HG02763 (cell line): Measurements from ENCODE around the gene ZHX3.

Experiments
- ATAC-seq: cut with Tn5 transposase; IDR thresholded peaks from one replicate; pipeline ENCODE4 v1.9.1; 2021; ENCODE audit warnings: mild to moderate bottlenecking, moderate library complexity; ENCODE audit not compliant: unreplicated experiment

ZHX3 gene

GRCh38 chr20:41353530-41353929 is 36.0 kb upstream of the ZHX3 start:
- ATAC-seq: no peak

DNA sequence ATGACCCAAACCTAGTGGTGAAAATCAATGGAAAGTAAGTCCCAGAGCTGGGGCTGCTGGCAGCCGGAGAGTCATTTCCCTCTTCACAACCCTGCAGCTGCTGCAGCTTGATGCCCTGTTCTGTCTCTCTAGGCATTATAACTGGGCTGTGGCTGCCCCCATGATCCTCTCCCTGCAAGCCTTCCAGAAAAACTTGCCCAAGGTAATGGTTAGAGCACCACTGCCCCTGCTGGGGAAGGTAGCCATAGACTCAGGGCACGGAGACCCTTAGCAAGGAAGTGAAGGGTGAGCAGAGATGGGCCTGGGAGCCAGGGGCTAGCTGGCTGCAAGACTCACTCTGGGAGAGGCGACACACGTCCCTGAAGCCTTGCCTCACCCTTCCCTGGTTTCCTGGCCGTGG is 35.1 kb upstream of the ZHX3 start:
- no peak for ATAC-seq

DNA sequence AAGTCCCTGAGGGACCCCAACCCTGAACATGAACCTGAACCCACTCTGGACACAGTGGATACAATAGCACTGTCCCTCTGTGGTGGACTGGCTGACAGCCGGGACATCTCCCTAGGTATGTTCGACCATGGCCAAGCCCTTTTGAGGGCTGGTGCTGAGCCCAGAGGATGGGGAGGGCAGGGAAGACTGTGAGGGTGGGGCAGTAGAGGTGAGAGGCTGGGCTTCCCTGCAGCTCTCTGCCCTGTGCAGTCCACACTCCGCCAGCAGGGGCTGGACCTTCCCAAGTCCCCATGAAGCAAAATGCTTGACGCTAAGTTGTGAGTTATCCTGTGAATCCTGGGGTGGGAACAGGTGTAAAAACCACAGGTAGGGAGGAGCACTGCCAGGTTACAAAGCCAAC is 34.6 kb upstream of the ZHX3 start:
- ATAC-seq: no peak

DNA sequence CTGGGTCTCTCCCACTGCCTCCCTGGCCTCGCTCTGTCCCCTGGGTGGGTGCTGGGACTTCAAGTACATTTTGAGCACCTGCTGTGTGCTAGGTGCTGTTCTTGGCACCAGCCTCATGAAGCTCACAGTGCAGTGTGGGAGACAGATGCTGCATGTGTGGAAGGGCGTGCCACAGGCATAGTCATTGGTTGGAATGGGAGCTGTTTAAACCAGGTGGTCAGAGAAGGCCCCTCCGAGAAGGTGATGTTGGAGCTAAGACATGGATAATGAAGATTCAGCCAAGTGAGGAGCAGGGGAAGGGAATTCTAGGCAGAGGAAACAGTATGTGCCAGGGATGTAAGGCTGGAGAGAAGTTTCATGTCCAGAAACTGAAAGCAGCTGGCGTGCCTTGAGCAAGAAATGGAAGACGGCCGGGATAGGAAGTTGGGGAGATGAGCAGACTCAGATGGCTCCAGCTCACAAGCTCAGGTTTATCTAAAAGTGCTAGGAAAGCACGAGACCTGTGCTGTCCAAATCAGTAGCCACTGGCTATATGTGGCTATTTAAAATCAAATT is 33.0 kb upstream of the ZHX3 start:
- no peak for ATAC-seq

DNA sequence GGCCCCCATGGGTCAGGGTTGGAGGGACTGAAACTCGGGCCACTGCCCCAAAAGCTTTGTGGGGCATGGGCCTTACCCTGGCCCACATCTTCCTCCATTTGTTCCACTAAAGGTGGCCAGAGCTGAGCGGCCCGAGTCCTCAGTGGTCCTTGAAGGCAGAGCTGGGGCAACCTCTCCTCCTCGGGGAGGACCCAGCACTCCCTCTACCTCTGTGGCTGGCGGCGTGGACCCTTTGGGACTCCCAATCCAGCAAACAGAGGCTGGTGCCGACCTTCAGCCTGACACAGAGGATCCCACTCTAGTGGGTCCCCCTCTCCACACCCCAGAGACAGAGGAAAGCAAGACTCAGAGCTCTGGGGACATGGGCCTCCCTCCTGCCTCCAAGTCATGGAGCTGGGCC is 32.4 kb upstream of the ZHX3 start:
- ATAC-seq: no peak

DNA sequence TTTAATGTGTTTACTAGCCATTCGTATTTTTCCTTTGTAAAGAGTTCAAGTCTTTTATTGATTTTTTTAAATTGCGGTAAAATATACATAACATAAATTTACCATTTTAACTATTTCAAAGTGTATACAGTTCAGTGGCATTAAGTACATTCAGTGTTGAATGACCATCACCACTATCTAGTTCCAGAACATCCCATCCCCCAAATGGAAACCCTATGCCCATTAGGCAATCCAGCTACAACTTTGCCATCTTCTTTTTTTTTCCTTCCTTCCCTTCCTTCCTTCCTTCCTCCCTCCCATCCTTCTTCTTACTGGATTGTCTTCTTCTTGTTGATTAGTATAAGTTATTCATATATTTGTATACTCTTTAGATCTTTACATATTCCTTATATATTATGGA is 31.7 kb upstream of the ZHX3 start:
- no peak for ATAC-seq

GRCh38 chr20:41348430-41349172 is 31.1 kb upstream of the ZHX3 start:
- no peak for ATAC-seq

DNA sequence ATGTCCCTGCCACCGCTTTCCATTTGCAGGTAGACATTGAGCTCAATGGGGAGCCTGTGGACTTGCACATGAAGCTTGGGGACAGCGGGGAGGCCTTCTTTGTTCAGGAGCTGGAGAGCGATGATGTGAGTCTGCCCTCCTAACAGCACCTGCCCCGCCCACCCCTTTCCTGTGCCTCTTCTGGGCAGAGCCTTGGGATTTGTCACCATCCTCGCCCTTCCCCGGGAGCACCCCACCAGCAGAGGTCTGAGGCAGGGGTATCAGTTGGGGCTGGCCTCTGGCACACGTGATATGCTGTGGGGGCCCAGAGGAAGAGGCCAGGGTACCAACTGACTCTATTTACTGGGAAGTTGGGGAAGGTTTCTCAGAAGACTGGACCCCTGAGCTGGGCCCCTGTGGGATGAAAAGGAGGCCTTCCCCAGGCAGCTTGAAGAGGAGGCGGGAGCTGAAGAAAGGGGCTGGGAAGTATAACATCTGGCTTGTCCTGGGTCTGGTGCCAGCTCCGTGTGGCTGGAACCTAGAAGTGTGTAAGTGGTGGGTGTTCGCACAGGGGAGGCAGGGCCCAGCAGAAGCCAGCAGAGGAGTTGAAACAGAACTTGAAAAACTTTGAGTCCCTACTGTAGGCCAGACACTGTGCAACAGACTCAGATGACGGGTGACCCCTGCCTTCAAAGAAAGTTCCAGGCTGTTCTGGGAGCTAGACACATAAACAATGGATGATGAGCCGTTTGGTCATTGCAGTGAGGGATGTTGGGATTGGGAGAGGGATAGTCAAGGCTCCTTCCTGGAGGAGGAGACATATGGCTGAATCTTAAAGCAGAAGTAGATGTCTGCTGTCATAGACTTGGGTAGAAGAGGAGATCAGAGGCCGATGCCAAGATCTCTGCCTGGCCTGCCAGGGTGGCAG is 30.2 kb upstream of the ZHX3 start:
- no peak for ATAC-seq

DNA sequence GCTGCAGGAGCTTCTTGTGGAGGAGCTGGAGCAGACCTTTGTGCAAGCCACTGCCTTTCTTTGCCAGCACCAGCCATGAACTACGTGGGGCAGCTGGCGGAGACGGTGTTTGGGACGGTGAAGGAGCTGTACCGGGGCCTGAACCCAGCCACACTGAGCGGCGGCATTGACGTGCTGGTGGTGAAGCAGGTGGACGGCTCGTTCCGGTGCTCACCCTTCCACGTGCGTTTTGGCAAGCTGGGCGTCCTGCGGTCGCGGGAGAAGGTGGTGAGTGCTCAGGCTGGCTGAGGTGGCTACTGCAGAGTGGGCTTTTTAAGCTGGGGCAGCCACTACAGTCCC is 28.2 kb upstream of the ZHX3 start:
- ATAC-seq: no peak

DNA sequence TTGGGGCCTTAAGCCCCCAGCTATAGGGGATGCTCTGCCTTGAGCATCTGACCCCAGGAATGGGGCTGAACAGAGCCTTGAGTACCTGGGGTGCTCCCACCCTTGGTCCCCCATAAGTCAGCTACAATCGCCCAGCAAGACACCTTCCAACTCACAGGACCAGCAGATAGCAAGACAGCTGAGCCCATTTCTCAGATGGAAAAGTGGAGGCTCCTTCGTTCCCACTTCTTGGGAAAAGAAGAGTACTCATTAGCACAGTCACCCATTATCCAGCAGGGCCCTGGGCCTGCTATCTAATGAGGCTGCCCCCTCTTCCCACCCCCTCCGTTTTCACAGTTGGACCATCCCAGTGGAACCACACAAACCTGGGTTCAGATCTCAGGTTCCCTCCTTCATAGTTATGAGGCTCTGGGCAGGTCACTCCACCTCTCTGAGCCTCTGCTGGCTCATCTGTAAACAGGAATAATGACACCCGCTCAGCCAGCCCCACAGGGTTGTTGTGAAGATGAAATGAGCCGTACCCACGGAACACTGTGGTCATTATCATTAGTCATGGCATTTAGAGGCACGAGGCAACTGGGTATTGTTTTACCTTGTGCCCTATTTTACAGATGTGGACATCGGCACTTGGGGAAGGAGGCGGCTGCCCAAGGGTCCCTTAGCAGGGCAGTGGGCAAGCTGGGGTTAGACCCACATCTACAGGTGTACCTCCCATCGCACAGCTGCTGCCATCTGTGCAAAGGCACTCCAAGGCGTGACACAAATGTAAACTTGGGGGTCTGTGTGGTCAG is 27.6 kb upstream of the ZHX3 start:
- ATAC-seq: no peak

GRCh38 chr20:41344477-41344876 is 26.9 kb upstream of the ZHX3 start:
- no peak for ATAC-seq

- no peak for ATAC-seq
These were observed 25.2 kb upstream of the ZHX3 start for GRCh38 chr20:41342474-41343464.

DNA sequence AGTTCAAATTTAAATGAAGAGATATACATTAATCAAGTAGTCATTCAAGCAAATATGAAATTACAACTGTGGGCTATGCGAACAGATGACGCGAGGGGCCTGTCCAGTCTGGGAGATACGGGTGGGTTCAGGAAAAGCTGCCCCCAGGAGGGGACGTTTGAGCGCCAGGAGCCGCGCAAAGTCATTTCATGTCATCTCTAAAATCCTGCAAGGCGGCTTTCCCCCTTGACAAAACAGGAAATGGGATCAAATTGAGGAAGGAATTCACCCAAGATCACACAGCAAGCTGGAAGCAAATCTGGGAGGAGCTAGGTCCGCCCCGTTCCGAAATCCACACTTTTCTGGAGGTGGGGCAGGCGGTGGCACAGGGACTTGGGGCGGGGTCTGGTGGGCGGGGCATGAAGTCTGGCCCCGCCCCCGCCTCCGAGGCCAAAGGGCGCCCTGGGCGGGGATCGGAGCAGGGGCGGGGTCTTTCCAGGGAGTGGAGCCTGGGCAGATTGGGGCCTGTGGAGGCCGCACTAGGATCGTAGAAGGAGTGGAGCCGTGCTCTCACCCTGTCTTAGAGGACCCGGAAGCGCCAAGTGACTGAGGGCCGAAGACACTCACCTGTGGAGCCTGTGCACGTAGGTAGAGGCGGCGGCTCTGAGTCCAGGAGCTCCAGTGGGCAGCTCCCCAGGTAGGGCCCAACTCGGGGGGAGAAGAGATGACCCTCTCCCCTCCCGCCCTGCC is 23.0 kb upstream of the ZHX3 start, which contains the start of gene LPIN3:
LPIN3 (plus strand) TSS at position 495 of the 729 bp plus-strand sequence. CDS start 4,983 bp downstream, outside the sequence.
- no peak for ATAC-seq

- peak; percentile 63 for ATAC-seq
These were observed 22.4 kb upstream of the ZHX3 start for GRCh38 chr20:41339957-41340326.

- ATAC-seq: no peak
These were observed 19.4 kb upstream of the ZHX3 start for GRCh38 chr20:41336711-41337492.

- no peak for ATAC-seq
These were observed 18.1 kb upstream of the ZHX3 start for GRCh38 chr20:41335591-41335990.

GRCh38 chr20:41334443-41335421 is 17.2 kb upstream of the ZHX3 start:
- no peak for ATAC-seq
